Activated naive CD4-positive, alpha-beta T cell treated with anti-CD3 and anti-CD28 coated beads, Interleukin-2, amount 50 U/mL, for 24 hours (primary cell): ENCODE data around the gene DDTL.
"Not testable (repeated sequence)": the region's sequence is repeated elsewhere in the genome, so short reads cannot be mapped to it uniquely, and the experiment has no call there.

Source experiments
- H3K27ac Mint-ChIP-seq: one replicate; pipeline ENCODE4 v1.8.0; 2021; ENCODE audit warnings: mild to moderate bottlenecking, mixed read lengths
- H3K27me3 Mint-ChIP-seq: one replicate; pipeline ENCODE4 v1.8.0; 2021; ENCODE audit warnings: mixed read lengths
- H3K36me3 Mint-ChIP-seq: one replicate; pipeline ENCODE4 v1.8.0; 2021; ENCODE audit warnings: mixed read lengths
- H3K4me1 Mint-ChIP-seq: one replicate; pipeline ENCODE4 v1.8.0; 2021; ENCODE audit warnings: mixed read lengths
- H3K4me3 Mint-ChIP-seq: one replicate; pipeline ENCODE4 v1.8.0; 2021; ENCODE audit warnings: mild to moderate bottlenecking, mixed read lengths
- H3K9me3 Mint-ChIP-seq: one replicate; pipeline ENCODE4 v1.8.0; 2021; ENCODE audit warnings: mixed read lengths

Gene DDTL

DNA sequence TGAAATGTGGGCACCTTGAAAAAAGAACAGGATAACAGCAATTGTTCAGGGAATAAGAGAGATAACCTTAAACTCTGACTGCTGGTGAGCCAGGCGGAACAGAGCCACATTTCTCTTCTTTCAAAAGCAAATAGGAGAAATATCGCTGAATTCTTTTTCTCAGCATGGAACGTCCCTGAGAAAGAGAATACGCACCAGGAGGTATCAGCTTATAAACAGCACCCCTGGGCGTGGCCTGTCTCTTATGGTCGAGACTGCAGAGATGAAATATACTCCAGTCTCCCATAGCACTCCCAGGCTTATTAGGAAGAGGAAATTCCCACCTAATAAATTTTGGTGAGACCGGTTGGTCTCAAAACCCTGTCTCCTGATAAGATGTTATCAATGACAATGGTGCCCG is 10.8 kb upstream of the DDTL start:
- not testable (repeated sequence) for H3K36me3 Mint-ChIP-seq, H3K9me3 Mint-ChIP-seq, H3K4me3 Mint-ChIP-seq, H3K27ac Mint-ChIP-seq, H3K4me1 Mint-ChIP-seq, H3K27me3 Mint-ChIP-seq

GRCh38 chr22:23956301-23956900 is 10.3 kb upstream of the DDTL start:
- not testable (repeated sequence) for H3K27me3 Mint-ChIP-seq, H3K4me1 Mint-ChIP-seq, H3K9me3 Mint-ChIP-seq, H3K36me3 Mint-ChIP-seq, H3K27ac Mint-ChIP-seq, H3K4me3 Mint-ChIP-seq

GRCh38 chr22:23961084-23961771 is 5.5 kb upstream of the DDTL start, which contains the start of gene GSTT2B:
Gene GSTT2B (minus strand): TSS chr22:23961195. CDS start chr22:23961131, 64 bp downstream.
- not testable (repeated sequence) for H3K4me1 Mint-ChIP-seq, H3K27me3 Mint-ChIP-seq, H3K9me3 Mint-ChIP-seq, H3K4me3 Mint-ChIP-seq, H3K27ac Mint-ChIP-seq, H3K36me3 Mint-ChIP-seq

GRCh38 chr22:23966094-23966493 is 594 bp upstream of the DDTL start:
- H3K27ac Mint-ChIP-seq, result not testable (repeated sequence)
- H3K4me1 Mint-ChIP-seq, result peaks cover 15% of the 10 kb centered on the region

DNA sequence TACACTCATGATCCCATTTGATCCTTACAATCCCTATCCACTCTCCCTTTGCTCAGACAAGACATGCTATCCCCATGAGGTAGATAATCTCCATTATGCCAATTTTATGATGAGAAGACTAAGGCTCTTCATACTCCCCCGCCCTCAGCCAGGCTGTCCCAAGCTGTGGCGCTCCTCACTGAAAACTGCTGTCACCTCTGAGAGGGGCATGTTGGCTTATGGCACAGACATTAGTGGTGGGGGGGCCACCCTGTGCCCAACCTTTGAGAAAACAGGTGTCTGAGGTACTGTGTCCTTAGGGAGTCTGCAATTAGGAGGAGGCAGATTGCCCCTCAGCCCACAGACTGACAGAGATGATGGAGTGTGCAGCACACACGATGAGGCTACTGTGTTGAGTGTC is 2.4 kb downstream of the DDTL start:
- Mint-ChIP-seq H3K4me1 (peaks cover 23% of the 10 kb centered on the region), H3K4me3 (peak overlapping the region; percentile 41), H3K9me3 (no peaks in the 10 kb centered on the region), H3K27me3 (no peaks in the 10 kb centered on the region), H3K36me3 (peaks cover 4% of the 10 kb centered on the region), H3K27ac (peak overlapping the region; percentile 63)

More at GRCh38 chr22:23966094-23966493, 594 bp upstream of the DDTL start:
- not testable (repeated sequence) for H3K36me3 Mint-ChIP-seq, H3K27me3 Mint-ChIP-seq, H3K4me3 Mint-ChIP-seq, H3K9me3 Mint-ChIP-seq

DNA sequence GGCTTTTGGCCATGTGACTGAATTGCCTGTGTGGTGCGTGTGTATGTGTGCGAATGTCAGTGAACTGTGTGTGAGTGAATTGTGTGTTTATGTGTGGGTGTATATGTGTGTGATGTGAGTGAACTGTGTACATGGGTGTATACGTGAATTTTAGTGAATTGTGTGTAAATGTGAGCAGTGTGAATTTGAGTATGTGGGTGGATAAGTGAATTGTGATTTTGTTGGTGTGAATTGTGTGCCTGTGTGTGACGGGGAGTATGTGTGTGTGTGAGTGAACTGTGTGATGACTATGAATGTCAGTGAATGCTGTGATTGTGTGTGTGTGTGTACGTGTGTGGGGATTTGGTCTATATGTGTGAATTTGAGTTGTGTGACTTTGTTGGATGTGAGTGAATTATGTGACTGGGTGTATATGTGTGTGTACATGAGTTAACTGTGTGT is 3.5 kb downstream of the DDTL start:
- Mint-ChIP-seq H3K9me3 (no peaks in the 10 kb centered on the region), H3K36me3 (peaks cover 4% of the 10 kb centered on the region), H3K27ac (peak overlapping the region; percentile 14), H3K4me3 (peak overlapping the region; percentile 15), H3K4me1 (peaks cover 23% of the 10 kb centered on the region), H3K27me3 (no peaks in the 10 kb centered on the region)

- H3K4me1 Mint-ChIP-seq, result peaks cover 23% of the 10 kb centered on the region
- H3K36me3 Mint-ChIP-seq, result peaks cover 4% of the 10 kb centered on the region
- H3K4me3 Mint-ChIP-seq, result peak overlapping the region; percentile 43
- peak overlapping the region; percentile 31 for H3K27ac Mint-ChIP-seq
- no peaks in the 10 kb centered on the region for H3K9me3 Mint-ChIP-seq
- no peaks in the 10 kb centered on the region for H3K27me3 Mint-ChIP-seq
Observed at GRCh38 chr22:23970816-23971486, 4.3 kb downstream of the DDTL start.

- H3K27ac Mint-ChIP-seq, H3K36me3 Mint-ChIP-seq, H3K9me3 Mint-ChIP-seq, H3K27me3 Mint-ChIP-seq: not testable (repeated sequence)
- H3K4me3 Mint-ChIP-seq, result peak overlapping the region; percentile 57
- H3K4me1 Mint-ChIP-seq, result peaks cover 23% of the 10 kb centered on the region
Observed at GRCh38 chr22:23971927-23972326, 5.2 kb downstream of the DDTL start.

DNA sequence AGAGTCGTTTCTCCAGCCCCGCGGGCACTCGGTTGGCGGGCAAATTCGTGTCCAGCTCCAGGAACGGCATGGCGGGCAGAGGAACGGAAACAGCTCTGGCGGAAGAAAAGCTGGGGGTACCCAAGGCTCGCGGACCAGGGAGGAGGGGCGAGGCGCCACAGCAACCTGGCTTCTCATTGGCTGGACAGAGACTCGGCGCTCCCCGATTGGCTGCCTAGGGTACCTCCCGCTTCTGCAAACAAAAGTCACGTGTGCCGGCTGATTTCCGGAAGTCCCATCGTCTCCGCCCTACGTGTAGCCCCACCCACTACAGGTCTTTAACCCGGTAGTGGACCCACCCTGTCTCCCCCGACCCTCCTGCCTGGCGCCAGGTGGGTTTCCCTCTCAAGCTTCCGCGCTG is 7.7 kb downstream of the DDTL start, which contains the start of gene DDT:
Gene DDT, minus strand, starts transcription at position 97 of the 400 bp plus-strand sequence. Its CDS starts 27 bp downstream, at position 70.
- H3K4me3 Mint-ChIP-seq, H3K27me3 Mint-ChIP-seq: not testable (repeated sequence)

GRCh38 chr22:23974836-23975352 is 8.2 kb downstream of the DDTL start:
- H3K27me3 Mint-ChIP-seq, H3K27ac Mint-ChIP-seq, H3K4me3 Mint-ChIP-seq, H3K36me3 Mint-ChIP-seq, H3K9me3 Mint-ChIP-seq: not testable (repeated sequence)
- H3K4me1 Mint-ChIP-seq, result peaks cover 15% of the 10 kb centered on the region

More for the DNA sequence above, 7.7 kb downstream of the DDTL start, which contains the start of gene DDT:
- H3K36me3 Mint-ChIP-seq, H3K27ac Mint-ChIP-seq, H3K9me3 Mint-ChIP-seq: not testable (repeated sequence)
- H3K4me1 Mint-ChIP-seq, result peaks cover 18% of the 10 kb centered on the region

- not testable (repeated sequence) for H3K4me3 Mint-ChIP-seq, H3K27ac Mint-ChIP-seq, H3K9me3 Mint-ChIP-seq
Observed at GRCh38 chr22:23977304-23977703, 10.6 kb downstream of the DDTL start.

GRCh38 chr22:23979557-23980240 is 13.0 kb downstream of the DDTL start, which contains the start of gene GSTT2:
Gene GSTT2 (plus strand): TSS chr22:23980134.
- H3K4me3 Mint-ChIP-seq, result not testable (repeated sequence)

More at GRCh38 chr22:23977304-23977703, 10.6 kb downstream of the DDTL start:
- H3K27me3 Mint-ChIP-seq, H3K36me3 Mint-ChIP-seq, H3K4me1 Mint-ChIP-seq: not testable (repeated sequence)

GRCh38 chr22:23980567-23980966 is 13.9 kb downstream of the DDTL start:
- H3K4me3 Mint-ChIP-seq, H3K36me3 Mint-ChIP-seq, H3K27ac Mint-ChIP-seq, H3K27me3 Mint-ChIP-seq, H3K4me1 Mint-ChIP-seq, H3K9me3 Mint-ChIP-seq: not testable (repeated sequence)

More at GRCh38 chr22:23979557-23980240, 13.0 kb downstream of the DDTL start, which contains the start of gene GSTT2:
- H3K9me3 Mint-ChIP-seq, H3K36me3 Mint-ChIP-seq, H3K4me1 Mint-ChIP-seq, H3K27me3 Mint-ChIP-seq, H3K27ac Mint-ChIP-seq: not testable (repeated sequence)

DNA sequence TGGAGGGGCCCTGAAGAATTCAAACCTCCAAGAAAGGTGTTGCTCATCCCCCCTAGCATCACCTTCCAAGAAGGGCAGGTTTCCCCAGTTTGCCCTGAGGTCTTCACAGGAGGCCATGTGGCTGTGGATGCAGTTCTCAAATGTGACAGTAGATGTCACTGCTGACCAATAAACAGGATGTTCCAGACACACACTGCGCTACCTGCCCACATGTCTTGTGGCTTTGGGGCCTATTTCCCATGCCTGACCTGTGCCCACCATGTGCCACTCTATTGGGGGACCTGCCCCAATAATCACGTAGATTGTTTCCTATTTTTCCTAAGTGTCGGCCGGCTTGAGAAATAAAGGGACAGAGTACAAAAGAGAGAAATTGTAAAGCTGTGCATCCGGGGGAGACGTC is 17.7 kb downstream of the DDTL start:
- Mint-ChIP-seq H3K36me3 (no peaks in the 10 kb centered on the region), H3K27me3 (peaks cover 2% of the 10 kb centered on the region)

GRCh38 chr22:23986089-23986488 is 19.4 kb downstream of the DDTL start:
- H3K9me3 Mint-ChIP-seq, H3K4me1 Mint-ChIP-seq, H3K27ac Mint-ChIP-seq, H3K4me3 Mint-ChIP-seq, H3K27me3 Mint-ChIP-seq, H3K36me3 Mint-ChIP-seq: not testable (repeated sequence)

More for the DNA sequence above, 17.7 kb downstream of the DDTL start:
- Mint-ChIP-seq H3K27ac (no peak overlapping the region), H3K4me3 (no peak overlapping the region), H3K9me3 (no peaks in the 10 kb centered on the region), H3K4me1 (peaks cover 8% of the 10 kb centered on the region)
